HG02938 (cell line): ENCODE measurements around the gene RBMY1F.
"Not testable (repeated sequence)": the region's sequence is repeated elsewhere in the genome, so short reads cannot be mapped to it uniquely, and the experiment has no call there.

Experiments
- ATAC-seq: cut with Tn5 transposase; IDR thresholded peaks from one replicate; pipeline ENCODE4 v1.9.1; 2021; ENCODE audit warnings: mild to moderate bottlenecking, moderate library complexity; ENCODE audit not compliant: unreplicated experiment

Gene RBMY1F

DNA sequence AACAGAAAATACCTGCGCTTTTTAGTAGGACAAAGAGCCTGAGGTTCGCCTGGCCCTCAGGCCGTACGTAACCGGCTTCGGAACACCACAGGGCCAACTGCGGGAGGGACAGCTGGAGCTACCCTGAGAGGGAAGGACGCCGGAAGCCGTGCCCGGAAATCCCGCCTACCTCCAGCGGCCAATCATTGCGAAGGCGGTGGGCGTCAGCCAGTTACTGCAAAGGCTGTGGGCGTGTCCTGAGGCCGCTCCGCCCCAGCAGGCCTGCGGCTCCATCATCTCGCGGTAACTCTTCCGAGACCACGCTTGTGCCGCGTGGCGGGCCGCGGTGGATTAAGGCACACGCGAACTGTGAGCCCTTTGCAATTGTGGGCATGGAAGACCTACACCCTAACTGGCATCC is at the start of gene RBMY1F:
TSS of gene RBMY1F (minus strand) at position 101 of the 400 bp plus-strand sequence. CDS start 1,954 bp downstream, outside the sequence.
- ATAC-seq: not testable (repeated sequence)

- ATAC-seq: not testable (repeated sequence)
Observed at GRCh38 chrY:22151144-22151543, 31.6 kb downstream of the RBMY1F start.

DNA sequence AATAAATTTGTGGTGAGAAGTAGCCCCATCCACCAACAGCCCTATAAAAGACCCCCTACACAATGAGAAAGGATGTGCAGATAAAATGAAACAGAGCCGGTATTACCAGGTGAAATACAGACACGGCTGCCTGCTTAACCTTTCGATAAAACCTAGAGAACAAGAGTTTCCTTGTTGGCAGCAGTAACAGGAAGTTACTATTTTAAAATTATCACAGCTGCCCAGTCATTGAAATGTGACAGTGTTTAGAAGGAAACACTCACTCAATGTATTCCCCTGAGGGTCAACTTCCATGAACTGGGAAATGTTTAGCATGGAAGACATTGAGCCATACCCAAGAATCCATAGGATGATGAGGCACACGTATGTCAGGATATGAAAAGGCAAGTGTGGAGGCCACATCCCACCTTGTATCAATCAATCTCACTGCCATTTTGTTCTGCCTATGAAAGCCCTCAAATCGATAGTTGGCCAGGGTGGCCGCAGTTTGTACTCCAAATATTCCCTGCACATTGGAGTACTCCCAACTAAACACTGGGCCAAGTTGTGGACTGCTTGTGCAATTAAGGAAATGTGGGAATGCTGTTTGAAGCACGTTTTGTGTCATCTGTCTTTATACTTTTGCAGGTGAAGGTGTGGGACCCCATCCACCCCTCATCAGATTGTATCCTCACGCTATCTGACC is 41.6 kb downstream of the RBMY1F start:
- not testable (repeated sequence) for ATAC-seq

DNA sequence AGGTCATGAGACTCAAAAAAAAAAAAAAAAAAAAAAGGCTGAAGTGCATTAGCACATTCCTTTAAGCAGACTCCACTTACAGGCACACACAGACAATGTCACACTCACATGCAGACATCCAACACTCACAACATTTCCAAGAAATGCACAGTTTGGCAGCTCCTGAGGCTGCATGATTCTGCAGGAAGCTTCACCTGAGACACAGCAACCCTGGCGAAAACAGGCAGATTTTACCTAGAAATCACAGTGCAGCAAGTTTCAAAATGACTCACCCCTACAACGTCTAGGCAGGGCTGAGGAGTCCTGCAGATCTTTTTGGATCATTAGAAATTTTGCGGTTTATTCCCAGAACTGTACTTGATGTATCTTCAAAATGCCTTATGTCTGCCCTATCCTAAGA is 48.0 kb downstream of the RBMY1F start:
- ATAC-seq: not testable (repeated sequence)

DNA sequence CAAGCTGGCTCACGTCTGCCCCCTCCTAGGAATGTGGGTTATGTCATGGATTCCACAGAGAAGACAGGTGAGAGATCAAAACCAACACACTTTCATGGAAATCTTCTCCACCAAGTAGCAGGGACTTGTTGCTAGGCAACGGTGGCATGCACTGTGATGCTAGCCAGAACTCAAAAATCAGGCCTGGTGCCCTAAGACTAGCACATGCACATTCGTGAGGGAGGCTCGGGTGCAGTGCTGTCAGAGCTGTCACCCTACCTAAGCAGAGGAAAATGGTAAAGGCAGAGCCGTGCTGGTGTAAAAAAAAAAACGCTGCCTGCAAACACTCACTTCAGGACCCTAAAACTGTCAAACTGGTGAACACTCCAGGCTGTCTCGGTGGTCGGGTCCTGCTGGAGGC is 52.2 kb downstream of the RBMY1F start:
- ATAC-seq: not testable (repeated sequence)
